Esophagus (tissue), 2 donors: ENCODE measurements around the gene TMED7. TPM values are rescaled to one million over a fixed set of nuclear protein-coding genes. Genes with fewer than 3 reads are reported as not detected.
"Not testable (repeated sequence)": the region's sequence is repeated elsewhere in the genome, so short reads cannot be mapped to it uniquely, and the experiment has no call there.

Experiments
- H3K27ac ChIP-seq, 2 donors: one replicate each; pipeline ENCODE4 v1.5.1; 2013; ENCODE audit warnings: low read depth in 2 of 2, mild to moderate bottlenecking in 2 of 2, inconsistent platforms in 1 of 2, low read length in 1 of 2, moderate library complexity in 1 of 2
- H3K27me3 ChIP-seq, 2 donors: one replicate each; pipeline ENCODE4 v1.6.1; 2013; ENCODE audit warnings: low read length in 2 of 2, control low read depth in 1 of 2, mild to moderate bottlenecking in 1 of 2; ENCODE audit not compliant: insufficient read depth in 2 of 2, control insufficient read depth in 1 of 2
- H3K36me3 ChIP-seq, 2 donors: one replicate each; pipeline ENCODE4 v1.6.1; 2013; ENCODE audit warnings: low read length in 1 of 2; ENCODE audit not compliant: control insufficient read depth in 2 of 2, insufficient read depth in 2 of 2
- H3K4me1 ChIP-seq, 2 donors: one replicate each; pipeline ENCODE4 v1.6.1; 2013; ENCODE audit warnings: low read length in 1 of 2; ENCODE audit not compliant: control insufficient read depth in 2 of 2, insufficient read depth in 2 of 2
- H3K4me3 ChIP-seq, 2 donors: one replicate each; pipeline ENCODE4 v1.5.1; 2013; ENCODE audit warnings: low read length in 2 of 2, mild to moderate bottlenecking in 2 of 2, low read depth in 1 of 2, moderate library complexity in 1 of 2
- H3K9me3 ChIP-seq, 2 donors: one replicate each; pipeline ENCODE4 v1.6.1; 2013; ENCODE audit warnings: mild to moderate bottlenecking in 2 of 2, low read depth in 1 of 2, low read length in 1 of 2, moderate library complexity in 1 of 2; ENCODE audit not compliant: control insufficient read depth in 2 of 2, insufficient read depth in 1 of 2
- WGBS, 2 donors: extraction: QIAGEN DNeasy Blood & Tissue Kit; methylation state at CpG; one replicate each; pipeline ENCODE4 v1.1.7; 2013; 5-methylcytosine and 5-hydroxymethylcytosine counted together
- polyA plus RNA-seq, 2 donors: library from polyadenylated mRNA; stranded (reverse); fragments of 200-250 nt; gene quantifications; one replicate each; pipeline ENCODE4 v1.2.3, GENCODE V29; 2013
- donor health status: healthy with polysubstance abuse.
- donor health status: Bipolar disorder and iron deficiency.

Gene TMED7
- polyA plus RNA-seq, result 10 to 100 TPM; 11.7 to 20.6 TPM

- peaks cover 0 to 2% of the 10 kb centered on the region in 2 donors for H3K4me1 ChIP-seq
- H3K36me3 ChIP-seq, result peaks cover 0 to 2% of the 10 kb centered on the region in 2 donors
- 0 to 1% methylated on average over 71 to 77 of the region's 77 CpGs for WGBS, 2 donors
- H3K27me3 ChIP-seq, result no peaks in the 10 kb centered on the region
- H3K9me3 ChIP-seq, result no peaks in the 10 kb centered on the region
- H3K4me3 ChIP-seq, result peak within 1 kb of the TSS; percentile 86 to 97
- H3K27ac ChIP-seq, result peak within 1 kb of the TSS; percentile 90 to 92
Observed at GRCh38 chr5:115625579-115626444, at the start of gene TMED7. TMED7 (minus strand) TSS chr5:115626036; CDS start chr5:115625792, 244 bp downstream.

DNA sequence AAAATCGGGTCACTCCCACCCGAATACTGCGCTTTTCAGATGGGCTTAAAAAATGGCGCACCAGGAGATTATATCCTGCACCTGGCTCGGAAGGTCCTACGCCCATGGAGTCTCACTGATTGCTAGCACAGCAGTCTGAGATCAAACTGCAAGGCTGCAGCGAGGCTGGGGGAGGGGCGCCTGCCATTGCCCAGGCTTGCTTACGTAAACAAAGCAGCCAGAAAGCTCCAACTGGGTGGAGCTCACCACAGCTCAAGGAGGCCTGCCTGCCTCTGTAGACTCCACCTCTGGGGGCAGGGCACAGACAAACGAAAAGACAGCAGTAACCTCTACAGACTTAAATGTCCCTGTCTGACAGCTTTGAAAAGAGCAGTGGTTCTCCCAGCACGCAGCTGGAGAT, 48.9 kb upstream of the TMED7 start:
- not testable (repeated sequence) for H3K36me3 ChIP-seq, H3K4me1 ChIP-seq, H3K9me3 ChIP-seq, H3K27me3 ChIP-seq, H3K27ac ChIP-seq, H3K4me3 ChIP-seq
- WGBS, 2 donors, result 72 to 73% methylated on average over 11 of the region's 11 CpGs

DNA sequence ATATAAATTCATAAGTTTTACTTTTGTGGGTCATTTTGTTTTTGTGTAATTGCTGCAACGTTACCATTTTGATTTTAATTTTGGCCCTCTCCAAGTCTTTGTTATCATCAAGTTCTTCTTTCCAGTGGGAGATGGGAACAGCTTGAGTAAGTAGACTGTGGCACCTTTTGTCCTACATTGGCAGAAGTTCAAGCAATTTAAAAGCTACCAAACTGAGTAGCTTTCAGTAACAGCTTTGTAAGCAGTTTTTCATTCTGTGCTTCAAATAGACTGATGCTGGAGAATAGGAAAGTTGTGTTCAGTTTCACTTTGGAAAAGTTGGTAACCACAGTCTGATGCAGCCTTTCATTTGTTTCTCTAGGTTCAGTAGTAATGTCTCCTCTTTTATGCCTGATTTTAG, 47.8 kb upstream of the TMED7 start:
- Histone ChIP-seq H3K9me3 (no peaks in the 10 kb centered on the region), H3K4me1 (no peaks in the 10 kb centered on the region), H3K27ac (no peak overlapping the region), H3K36me3 (no peaks in the 10 kb centered on the region), H3K27me3 (no peaks in the 10 kb centered on the region), H3K4me3 (no peak overlapping the region)
- 0 to 31% methylated on average over 1 of the region's 1 CpG for WGBS, 2 donors

DNA sequence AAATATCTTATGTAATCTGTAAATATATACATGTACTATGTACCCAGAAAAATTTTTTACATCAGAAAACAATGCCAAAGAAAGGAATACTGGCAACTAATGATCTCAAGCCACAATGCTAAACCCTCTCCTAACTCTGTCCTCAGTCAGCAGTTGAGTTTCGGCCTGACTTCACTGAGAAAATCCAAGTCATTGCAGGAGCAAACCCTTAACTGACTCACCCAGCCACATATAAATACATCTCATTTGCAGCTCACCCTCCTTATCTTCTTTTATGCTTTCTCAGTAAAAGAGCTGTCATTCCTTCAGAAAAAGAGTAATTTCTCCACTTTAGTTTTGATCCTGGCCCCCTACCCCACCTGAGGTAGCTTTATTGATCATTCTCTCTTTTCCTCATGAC, 46.1 kb upstream of the TMED7 start:
- H3K4me3 ChIP-seq, result no peak overlapping the region
- 81 to 92% methylated on average over 1 of the region's 1 CpG for WGBS, 2 donors
- H3K36me3 ChIP-seq, result no peaks in the 10 kb centered on the region
- H3K27me3 ChIP-seq, result no peaks in the 10 kb centered on the region
- no peaks in the 10 kb centered on the region for H3K4me1 ChIP-seq
- no peaks in the 10 kb centered on the region for H3K9me3 ChIP-seq
- H3K27ac ChIP-seq, result no peak overlapping the region

GRCh38 chr5:115666023-115666422, 40.2 kb upstream of the TMED7 start:
- no peak overlapping the region for H3K4me3 ChIP-seq
- no peaks in the 10 kb centered on the region for H3K4me1 ChIP-seq
- no peaks in the 10 kb centered on the region for H3K27me3 ChIP-seq
- H3K36me3 ChIP-seq, result no peaks in the 10 kb centered on the region
- 41 to 61% methylated on average over 2 of the region's 2 CpGs for WGBS, 2 donors
- H3K9me3 ChIP-seq, result peaks cover 0 to 7% of the 10 kb centered on the region in 2 donors
- no peak overlapping the region for H3K27ac ChIP-seq

- WGBS, 2 donors, result 70 to 74% methylated on average over 2 of the region's 2 CpGs
- H3K4me3 ChIP-seq, result no peak overlapping the region
Observed at GRCh38 chr5:115661563-115661962, 35.7 kb upstream of the TMED7 start.

GRCh38 chr5:115661101-115661500, 35.3 kb upstream of the TMED7 start:
- no peaks in the 10 kb centered on the region for H3K4me1 ChIP-seq
- no peak overlapping the region for H3K27ac ChIP-seq
- WGBS, 2 donors, result 42 to 45% methylated on average over 4 of the region's 4 CpGs
- H3K4me3 ChIP-seq, result no peak overlapping the region
- no peaks in the 10 kb centered on the region for H3K27me3 ChIP-seq
- H3K36me3 ChIP-seq, result no peaks in the 10 kb centered on the region
- peaks cover 0 to 7% of the 10 kb centered on the region in 2 donors for H3K9me3 ChIP-seq

More at GRCh38 chr5:115661563-115661962, 35.7 kb upstream of the TMED7 start:
- H3K27ac ChIP-seq, result no peak overlapping the region
- peaks cover 0 to 7% of the 10 kb centered on the region in 2 donors for H3K9me3 ChIP-seq
- no peaks in the 10 kb centered on the region for H3K36me3 ChIP-seq
- H3K27me3 ChIP-seq, result no peaks in the 10 kb centered on the region
- H3K4me1 ChIP-seq, result no peaks in the 10 kb centered on the region

DNA sequence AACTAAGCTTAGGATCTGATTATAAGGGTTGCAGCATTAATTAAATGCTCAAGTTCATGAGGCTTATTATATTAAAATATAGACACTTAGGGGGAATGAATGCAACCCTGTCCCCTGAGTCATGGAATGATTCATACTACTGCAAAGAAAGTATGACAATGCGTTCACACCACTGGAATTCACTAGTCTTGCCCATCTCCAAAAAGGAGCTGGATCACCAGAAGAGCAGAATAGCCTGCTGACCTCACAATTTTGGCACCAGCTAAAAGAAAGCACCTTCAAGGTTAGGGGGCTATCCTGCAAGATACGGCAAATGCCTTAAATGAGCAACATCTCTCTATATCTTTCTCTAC, 32.0 kb upstream of the TMED7 start:
- no peaks in the 10 kb centered on the region for H3K36me3 ChIP-seq
- no peaks in the 10 kb centered on the region for H3K4me1 ChIP-seq
- 75 to 82% methylated on average over 2 of the region's 2 CpGs for WGBS, 2 donors
- no peaks in the 10 kb centered on the region for H3K27me3 ChIP-seq
- no peak overlapping the region for H3K27ac ChIP-seq
- no peaks in the 10 kb centered on the region for H3K9me3 ChIP-seq
- no peak overlapping the region for H3K4me3 ChIP-seq

- Histone ChIP-seq H3K27ac (no peak overlapping the region), H3K36me3 (no peaks in the 10 kb centered on the region), H3K4me1 (no peaks in the 10 kb centered on the region), H3K27me3 (no peaks in the 10 kb centered on the region), H3K9me3 (no peaks in the 10 kb centered on the region), H3K4me3 (no peak overlapping the region)
- 82 to 83% methylated on average over 2 of the region's 2 CpGs for WGBS, 2 donors
Observed at GRCh38 chr5:115657125-115657880, 31.5 kb upstream of the TMED7 start.
